MCF 10A (cell line): ENCODE results near the gene SYNDIG1. TPM values are rescaled to one million over a fixed set of nuclear protein-coding genes. Genes with fewer than 3 reads are reported as not detected.

ENCODE experiments used
- BruUV-seq: library from RNA; stranded (reverse); fragments of 400-500 nt; replicated peaks from 2 replicates; lab custom pipeline; 2021; lab: Mats Ljungman, UMichigan
- CTCF ChIA-PET: fragments of 300-600 bp; sonication (Branson Sonifier 250); formaldehyde crosslinking; extraction: SDS; loops from one replicate; lab custom pipeline; 2021; ENCODE audit warnings: antibody characterized with exemption, inconsistent platforms; lab: Yijun Ruan, JAX
- POLR2A ChIA-PET: fragments of 300-600, 350-650 bp; sonication (Branson Sonifier 250); formaldehyde crosslinking; extraction: SDS; loops from one replicate; lab custom pipeline; 2020; ENCODE audit warnings: antibody characterized with exemption, inconsistent platforms; lab: Yijun Ruan, JAX
- DNase-seq: peaks from one replicate; pipeline ENCODE4 v3.0.0-alpha.2; 2018; ENCODE audit not compliant: unreplicated experiment
- H3K27ac Mint-ChIP-seq: one replicate; pipeline ENCODE4 v1.8.0; 2022; ENCODE audit warnings: mild to moderate bottlenecking, low read depth, mixed read lengths; ENCODE audit not compliant: unreplicated experiment
- H3K27me3 Mint-ChIP-seq: one replicate; pipeline ENCODE4 v1.8.0; 2022; ENCODE audit warnings: mixed read lengths; ENCODE audit not compliant: insufficient read depth, unreplicated experiment
- H3K36me3 Mint-ChIP-seq: one replicate; pipeline ENCODE4 v1.8.0; 2022; ENCODE audit warnings: mild to moderate bottlenecking, moderate library complexity, mixed read lengths; ENCODE audit not compliant: insufficient read depth, unreplicated experiment
- H3K4me1 Mint-ChIP-seq: one replicate; pipeline ENCODE4 v1.8.0; 2022; ENCODE audit warnings: mixed read lengths; ENCODE audit not compliant: insufficient read depth, unreplicated experiment
- H3K4me3 Mint-ChIP-seq: one replicate; pipeline ENCODE4 v1.8.0; 2022; ENCODE audit warnings: mild to moderate bottlenecking, moderate library complexity, mixed read lengths; ENCODE audit not compliant: unreplicated experiment
- H3K9me3 Mint-ChIP-seq: one replicate; pipeline ENCODE4 v1.8.0; 2022; ENCODE audit warnings: mixed read lengths; ENCODE audit not compliant: unreplicated experiment
- intact Hi-C: fragments of 100-400 bp; cut with micrococcal nuclease; formaldehyde crosslinking; loops from 2 replicates; pipeline ENCODE4 v1.14.1; 2022
- total RNA-seq: library from RNA; stranded (reverse); gene quantifications from 2 replicates; pipeline ENCODE4 v1.2.3, GENCODE V29; 2022
- TF ChIP-seq, protein P1 (sequence below): fragments of 200-600 bp; IDR thresholded peaks from one replicate; pipeline ENCODE4 v1.8.0; 2022; ENCODE audit warnings: antibody characterized with exemption, mild to moderate bottlenecking; ENCODE audit not compliant: unreplicated experiment

SYNDIG1 gene
- total RNA-seq, 1 experiment from 2014 or later, result not detected

DNA sequence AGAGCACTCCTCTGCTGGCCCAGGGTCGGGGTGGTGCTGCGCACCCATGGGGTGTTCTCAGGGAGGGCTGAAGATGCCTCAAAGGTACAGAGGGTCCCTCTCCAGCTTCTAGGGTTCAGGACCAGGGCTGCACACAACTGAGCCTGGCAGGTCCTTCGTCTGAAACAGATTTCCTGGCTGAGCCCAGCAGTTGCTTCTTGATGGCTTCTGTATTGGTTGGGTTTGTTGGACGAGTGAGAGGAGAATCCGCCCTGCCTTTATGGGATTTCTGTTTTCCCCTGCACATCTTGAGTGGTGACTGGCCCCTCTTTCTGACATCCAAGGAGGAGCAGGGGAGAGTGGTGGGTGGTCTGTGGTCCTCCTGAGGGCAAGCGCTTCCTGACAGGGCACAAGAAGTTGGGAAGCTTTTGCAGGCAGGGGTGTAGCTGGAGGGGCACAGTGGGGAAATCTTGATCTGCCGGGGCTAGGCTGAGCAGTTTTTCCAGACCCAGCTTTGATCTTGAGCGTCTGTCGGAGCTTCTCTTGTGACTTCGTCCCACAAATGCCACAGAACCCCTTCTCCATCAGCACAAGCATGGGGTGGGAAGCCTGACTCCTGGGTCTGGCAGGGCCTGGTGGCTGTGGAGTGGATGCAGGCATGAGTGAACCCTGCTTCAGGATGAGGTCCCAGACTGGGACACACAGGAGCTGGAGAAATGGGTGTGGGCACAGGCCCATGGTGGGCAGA, 116.5 kb downstream of the SYNDIG1 start:
- peaks cover 5% of the 10 kb centered on the region for H3K36me3 Mint-ChIP-seq
- H3K27ac Mint-ChIP-seq, result no peak overlapping the region
- no peaks in the 10 kb centered on the region for H3K4me1 Mint-ChIP-seq
- CTCF ChIA-PET, result interaction anchor here (0.6 to 0.7 kb wide), 3 partner anchors 10 to 322 kb away, joined by 3 to 4 read pairs (median 3); no protein-coding TSS in a partner anchor
- POLR2A ChIA-PET, result no interaction called here
- TF ChIP-seq, protein P1, sequence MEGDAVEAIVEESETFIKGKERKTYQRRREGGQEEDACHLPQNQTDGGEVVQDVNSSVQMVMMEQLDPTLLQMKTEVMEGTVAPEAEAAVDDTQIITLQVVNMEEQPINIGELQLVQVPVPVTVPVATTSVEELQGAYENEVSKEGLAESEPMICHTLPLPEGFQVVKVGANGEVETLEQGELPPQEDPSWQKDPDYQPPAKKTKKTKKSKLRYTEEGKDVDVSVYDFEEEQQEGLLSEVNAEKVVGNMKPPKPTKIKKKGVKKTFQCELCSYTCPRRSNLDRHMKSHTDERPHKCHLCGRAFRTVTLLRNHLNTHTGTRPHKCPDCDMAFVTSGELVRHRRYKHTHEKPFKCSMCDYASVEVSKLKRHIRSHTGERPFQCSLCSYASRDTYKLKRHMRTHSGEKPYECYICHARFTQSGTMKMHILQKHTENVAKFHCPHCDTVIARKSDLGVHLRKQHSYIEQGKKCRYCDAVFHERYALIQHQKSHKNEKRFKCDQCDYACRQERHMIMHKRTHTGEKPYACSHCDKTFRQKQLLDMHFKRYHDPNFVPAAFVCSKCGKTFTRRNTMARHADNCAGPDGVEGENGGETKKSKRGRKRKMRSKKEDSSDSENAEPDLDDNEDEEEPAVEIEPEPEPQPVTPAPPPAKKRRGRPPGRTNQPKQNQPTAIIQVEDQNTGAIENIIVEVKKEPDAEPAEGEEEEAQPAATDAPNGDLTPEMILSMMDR, result no peak
- no peaks in the 10 kb centered on the region for H3K27me3 Mint-ChIP-seq
- BruUV-seq, result no TSS peak
- intact Hi-C loops, result no loop called here
- DNase-seq, result no peak
- H3K4me3 Mint-ChIP-seq, result no peak overlapping the region
- H3K9me3 Mint-ChIP-seq, result no peaks in the 10 kb centered on the region

DNA sequence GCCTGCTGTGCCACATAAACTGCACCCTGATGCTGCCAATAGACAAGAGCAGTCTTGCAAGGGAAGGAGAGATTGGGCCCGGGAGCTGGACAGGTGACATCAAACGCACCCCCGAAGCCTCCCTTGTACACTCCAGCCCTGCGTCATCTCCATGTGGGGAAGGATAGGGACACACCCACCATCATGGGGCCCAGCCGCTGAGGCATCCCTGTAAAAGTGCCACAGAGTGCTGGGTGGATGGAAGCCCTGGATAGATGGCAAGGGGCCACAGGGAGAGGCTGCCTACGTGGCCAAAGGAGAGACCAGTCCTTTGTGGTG, 117.1 kb downstream of the SYNDIG1 start:
- no peak overlapping the region for H3K27ac Mint-ChIP-seq
- DNase-seq, result no peak
- POLR2A ChIA-PET, result no interaction called here
- H3K9me3 Mint-ChIP-seq, result no peaks in the 10 kb centered on the region
- H3K4me3 Mint-ChIP-seq, result no peak overlapping the region
- TF ChIP-seq, protein P1, result no peak
- intact Hi-C loops, result no loop called here
- peaks cover 5% of the 10 kb centered on the region for H3K36me3 Mint-ChIP-seq
- CTCF ChIA-PET, result no interaction called here
- H3K4me1 Mint-ChIP-seq, result no peaks in the 10 kb centered on the region
- no peaks in the 10 kb centered on the region for H3K27me3 Mint-ChIP-seq
- no TSS peak for BruUV-seq

DNA sequence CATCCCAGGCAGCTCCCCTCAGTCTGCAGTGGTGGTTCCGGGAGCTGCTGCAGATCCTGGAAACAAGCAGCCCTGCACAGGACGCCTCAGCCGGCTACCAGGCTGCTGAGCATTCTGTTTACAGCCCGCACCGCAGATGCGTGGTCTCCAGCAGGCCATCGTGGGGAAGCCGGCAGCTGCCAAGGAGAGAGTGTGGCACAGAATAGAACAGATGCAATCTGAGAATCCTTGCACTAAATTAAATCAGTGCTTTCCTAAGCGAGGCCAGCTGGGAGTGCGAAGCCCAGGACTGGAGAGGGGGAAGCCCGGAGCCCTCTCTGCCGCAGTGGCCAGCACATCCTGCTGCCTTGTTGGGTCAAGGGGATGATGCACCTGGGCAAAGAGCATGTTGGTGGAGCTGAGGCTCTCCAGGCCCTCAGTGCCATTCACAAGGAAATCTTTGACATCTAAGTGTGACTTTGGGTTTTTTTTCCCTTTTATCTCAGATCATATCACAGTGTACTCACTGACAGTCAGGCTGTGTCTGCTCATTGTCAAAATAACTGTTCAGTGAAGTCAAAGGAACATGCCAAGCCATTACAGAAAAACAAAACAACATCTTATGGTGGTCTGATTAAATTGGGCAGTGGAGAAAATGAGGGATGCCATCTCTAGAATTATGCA, 118.1 kb downstream of the SYNDIG1 start:
- TF ChIP-seq, protein P1, result no peak
- BruUV-seq, result no TSS peak
- no peaks in the 10 kb centered on the region for H3K9me3 Mint-ChIP-seq
- no peak for DNase-seq
- H3K4me3 Mint-ChIP-seq, result no peak overlapping the region
- ChIA-PET POLR2A (no interaction called here), CTCF (interaction anchor here (0.6 kb wide), 1 partner anchor 28 kb away, joined by 3 read pairs; no protein-coding TSS in a partner anchor)
- H3K27me3 Mint-ChIP-seq, result no peaks in the 10 kb centered on the region
- peaks cover 5% of the 10 kb centered on the region for H3K36me3 Mint-ChIP-seq
- H3K4me1 Mint-ChIP-seq, result no peaks in the 10 kb centered on the region
- intact Hi-C loops, result no loop called here
- H3K27ac Mint-ChIP-seq, result no peak overlapping the region

DNA sequence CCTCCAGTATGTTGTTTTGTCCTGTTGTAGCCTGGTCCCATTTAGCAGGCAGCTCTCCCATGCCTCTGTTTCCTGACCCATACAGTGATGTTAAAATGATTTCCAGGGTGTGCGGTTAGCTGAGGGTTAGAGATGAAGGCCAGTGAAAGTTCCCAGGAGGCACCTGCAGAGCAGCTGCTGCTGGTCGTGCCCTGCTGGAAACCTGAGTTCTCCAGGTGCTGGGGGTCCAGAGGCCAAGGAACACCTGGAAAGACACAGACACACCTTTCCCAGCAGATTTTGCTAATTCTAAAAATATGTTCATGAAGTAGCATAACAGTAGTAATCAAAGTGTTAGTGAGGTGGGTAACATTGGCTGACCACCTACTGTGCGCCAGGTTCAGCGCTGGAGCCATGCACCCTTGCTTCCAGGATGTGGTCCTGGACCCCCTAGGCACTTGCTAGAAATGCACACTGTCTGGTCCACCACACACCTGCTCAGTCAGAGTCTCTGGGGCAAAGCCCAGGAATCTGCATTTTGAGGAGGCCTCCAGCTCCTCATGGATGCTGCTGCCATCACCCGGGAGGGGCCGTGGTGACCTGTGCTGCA, 118.7 kb downstream of the SYNDIG1 start:
- TF ChIP-seq, protein P1, result no peak
- Mint-ChIP-seq H3K36me3 (peaks cover 2% of the 10 kb centered on the region), H3K4me3 (no peak overlapping the region), H3K9me3 (peaks cover 4% of the 10 kb centered on the region), H3K4me1 (no peaks in the 10 kb centered on the region), H3K27me3 (no peaks in the 10 kb centered on the region), H3K27ac (no peak overlapping the region)
- POLR2A ChIA-PET, result no interaction called here
- intact Hi-C loops, result no loop called here
- CTCF ChIA-PET, result no interaction called here
- no peak for DNase-seq
- no TSS peak for BruUV-seq
